Left colon (tissue), 2 donors: ENCODE results near the gene SMPD3. TPM values are rescaled to one million over a fixed set of nuclear protein-coding genes. Genes with fewer than 3 reads are reported as not detected.

ENCODE experiments used
- ATAC-seq: fragments of 200-7000 bp; cut with Tn5 transposase; one replicate; pipeline ENCODE4 v1.9.1; 2020; ENCODE audit warnings: mild to moderate bottlenecking, moderate library complexity
- DNase-seq, 2 donors: peaks; one replicate each; pipeline ENCODE4 v3.0.0-alpha.2; 2020
- intact Hi-C, 2 donors: fragments of 100-400 bp; cut with DNase I in 1 of 2; cut with micrococcal nuclease in 1 of 2; formaldehyde crosslinking; loops; one replicate each; pipeline versions ENCODE4 v1.11.2 to v1.14.0; 2022; cut with DNase I, micrococcal nuclease
- total RNA-seq, 2 donors: library from RNA; stranded (reverse); fragmentation: NEBNext Ultra II Directional; extraction: Animal tissue kit (Norgen Biotek cat#: 25700); gene quantifications; one replicate each; pipeline ENCODE4 v1.2.1, GENCODE V29; 2021
- donor health status: DM: no; HTN: no; CAD: no.
- donor health status: DM: yes; HTN: yes; CAD: no.

SMPD3 gene
- total RNA-seq, 2 donors from 2014 or later, result 71.5 to 90.3 TPM

DNA sequence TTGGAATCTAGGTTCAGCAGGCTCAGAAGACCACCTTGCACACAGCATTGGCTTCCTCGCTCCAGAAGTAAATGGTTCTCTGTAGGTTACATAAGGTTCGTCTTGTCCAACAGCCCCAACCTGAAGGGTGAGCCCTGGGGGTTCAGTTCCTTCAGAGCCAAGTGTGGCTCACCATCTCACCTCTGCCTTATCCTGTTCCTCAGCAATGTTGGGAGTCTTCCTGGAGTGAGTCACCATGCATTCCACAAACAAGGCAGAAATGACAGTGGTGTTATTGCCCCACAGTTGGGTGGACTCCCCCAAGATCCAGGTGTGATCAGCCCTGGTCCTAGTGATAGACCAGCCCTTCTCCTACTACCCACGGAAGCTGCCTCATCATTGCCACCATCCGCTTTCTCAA lies 26.8 kb upstream of the SMPD3 start:
- DNase-seq (no peak), ATAC-seq (peak; percentile 60)
- intact Hi-C loops, result no loop called here

DNA sequence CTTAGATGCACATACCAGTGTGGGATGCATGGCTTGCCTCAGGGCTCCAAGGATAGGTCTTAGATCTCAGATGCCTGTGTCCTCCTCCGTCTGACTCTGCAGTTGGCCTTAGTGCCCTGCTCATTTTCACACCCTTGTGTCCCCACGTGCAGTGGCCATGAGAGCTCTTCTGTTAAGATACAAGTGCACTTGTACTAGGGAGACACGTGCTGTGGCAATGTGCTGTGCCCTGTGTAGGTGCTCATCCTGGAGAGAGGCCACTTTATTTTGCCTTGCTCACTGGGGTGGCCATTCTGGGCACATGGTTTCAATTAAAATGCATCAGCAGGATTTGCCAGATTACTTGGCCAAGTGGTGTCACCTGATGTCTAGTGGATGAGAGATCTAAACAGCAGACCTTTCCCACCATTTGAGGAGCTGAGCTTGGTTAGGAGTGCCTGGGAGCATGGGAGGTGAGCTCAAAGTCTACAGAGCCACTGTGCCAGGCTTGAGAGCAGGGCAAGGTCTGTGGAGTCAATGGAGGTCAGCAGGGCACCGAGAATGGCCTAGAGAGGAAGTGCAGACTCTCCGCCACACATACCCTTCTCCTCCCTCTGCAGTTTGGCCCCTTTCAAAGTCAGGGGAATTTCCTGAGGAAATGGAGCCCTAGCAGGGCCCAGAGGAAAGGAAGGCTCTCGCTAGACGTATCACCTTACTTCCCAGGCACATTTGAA lies 25.2 kb upstream of the SMPD3 start:
- DNase-seq (no peak), ATAC-seq (no peak)
- intact Hi-C loops, result no loop called here

DNA sequence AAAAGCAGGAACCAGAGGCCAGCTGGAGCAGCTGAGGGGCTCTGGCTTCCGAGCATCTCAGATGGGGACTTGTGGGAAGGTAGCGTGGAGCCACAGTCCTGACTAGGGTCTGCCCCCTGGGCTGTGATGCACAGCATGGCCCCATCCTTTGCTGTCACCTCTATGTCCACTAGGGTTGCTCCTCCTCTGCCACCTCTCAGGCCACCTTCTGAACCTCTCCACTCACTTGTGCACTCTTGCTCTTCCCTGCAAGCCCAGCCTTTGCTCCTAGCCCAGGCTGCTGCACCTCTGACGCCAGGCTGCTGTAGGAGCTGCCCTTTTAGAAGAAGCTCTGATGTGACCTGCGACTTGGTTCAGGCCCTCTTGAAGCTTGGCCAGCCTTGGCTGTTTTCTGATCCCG lies 24.3 kb upstream of the SMPD3 start:
- ATAC-seq, result no peak
- intact Hi-C loops, result no loop called here
- DNase-seq, result no peak

DNA sequence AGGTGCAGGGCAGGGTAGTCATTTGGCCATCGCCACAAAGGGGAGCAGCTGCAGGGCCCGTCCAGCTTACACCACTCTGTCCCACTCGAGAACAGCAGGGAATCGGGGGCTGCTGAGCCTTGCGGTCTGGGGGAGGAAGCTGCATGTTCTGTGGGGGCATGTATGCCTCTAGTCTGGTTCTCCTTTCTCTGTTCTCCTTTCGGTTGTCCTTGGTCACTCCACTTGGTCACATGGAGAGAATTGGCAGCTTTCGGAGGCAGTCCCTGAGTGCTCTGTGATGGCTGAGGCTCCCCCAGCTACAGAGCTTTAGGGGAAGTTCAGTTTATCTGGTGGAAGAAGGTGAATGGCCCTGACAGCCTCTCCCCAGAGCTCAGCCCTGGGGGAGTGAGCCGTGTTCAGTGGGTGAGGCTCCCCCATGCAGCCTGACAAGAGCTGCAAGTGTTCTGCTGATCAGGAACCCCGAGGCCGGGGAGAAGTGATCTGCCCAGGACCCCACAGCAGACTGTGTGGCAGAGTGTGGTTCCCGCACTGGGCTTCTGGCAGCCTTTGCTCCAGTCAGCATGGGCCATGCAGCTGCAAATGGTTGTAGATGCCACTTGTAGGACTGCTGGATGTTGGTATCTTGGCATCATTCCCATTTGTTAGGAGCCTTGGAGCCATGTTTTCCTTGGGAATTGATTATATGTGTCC lies 22.3 kb upstream of the SMPD3 start:
- intact Hi-C loops, result no loop called here
- DNase-seq (peak; percentile 46 to 51), ATAC-seq (peak; percentile 42)

DNA sequence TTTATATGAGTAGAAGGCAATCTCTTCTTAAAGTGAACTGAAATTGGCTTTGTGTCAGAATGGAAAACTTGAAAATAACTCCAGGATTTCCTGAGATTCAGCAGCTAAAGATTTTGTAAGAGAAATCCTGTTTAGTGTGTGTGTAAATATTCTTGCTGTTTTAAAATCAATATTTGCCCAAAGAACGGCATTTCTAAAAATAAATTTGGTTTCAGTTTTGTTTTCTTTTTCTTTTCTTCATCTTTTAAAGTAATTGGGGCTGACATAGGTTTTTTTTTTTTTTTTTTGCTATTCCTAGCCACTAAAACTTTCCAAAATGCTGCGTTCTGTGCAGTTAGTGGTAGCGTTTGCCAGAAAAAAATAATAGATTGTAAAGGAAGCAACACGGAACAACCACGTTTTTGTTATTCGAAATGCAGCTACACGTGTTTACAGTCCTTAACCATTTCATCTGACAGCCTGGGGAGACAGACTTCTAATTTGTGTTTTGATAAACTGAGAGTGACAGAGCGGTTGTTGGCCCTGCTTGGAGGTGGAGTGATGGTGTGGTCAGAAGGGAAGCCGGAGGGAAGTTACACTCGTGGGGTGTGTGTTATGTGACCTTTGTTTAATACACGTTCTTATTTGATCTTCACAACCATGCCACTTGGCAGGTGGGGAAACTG lies 21.6 kb upstream of the SMPD3 start:
- peak; percentile 46 for ATAC-seq
- no peak for DNase-seq
- intact Hi-C loops, result no loop called here

DNA sequence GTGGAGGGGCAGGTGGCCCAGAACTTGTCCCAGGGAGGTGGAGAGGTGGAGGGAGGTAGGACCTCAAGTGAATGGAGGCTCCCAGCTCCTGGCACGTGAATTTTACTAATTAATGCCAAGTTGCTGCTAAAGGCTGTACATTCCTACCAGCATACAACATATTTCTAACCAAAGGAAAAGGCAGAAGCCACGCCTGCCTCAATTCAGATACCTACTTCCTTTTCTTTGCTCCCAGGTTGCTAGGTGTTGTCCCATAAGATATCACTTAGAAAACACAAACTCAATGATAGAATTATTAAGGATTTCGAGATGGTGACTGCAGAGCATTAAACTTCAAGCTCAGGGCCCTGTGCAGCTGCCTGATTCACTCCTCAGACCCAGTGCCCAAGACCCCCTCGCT lies 20.5 kb upstream of the SMPD3 start:
- peak; percentile 76 for ATAC-seq
- intact Hi-C loops, result no loop called here
- no peak for DNase-seq

DNA sequence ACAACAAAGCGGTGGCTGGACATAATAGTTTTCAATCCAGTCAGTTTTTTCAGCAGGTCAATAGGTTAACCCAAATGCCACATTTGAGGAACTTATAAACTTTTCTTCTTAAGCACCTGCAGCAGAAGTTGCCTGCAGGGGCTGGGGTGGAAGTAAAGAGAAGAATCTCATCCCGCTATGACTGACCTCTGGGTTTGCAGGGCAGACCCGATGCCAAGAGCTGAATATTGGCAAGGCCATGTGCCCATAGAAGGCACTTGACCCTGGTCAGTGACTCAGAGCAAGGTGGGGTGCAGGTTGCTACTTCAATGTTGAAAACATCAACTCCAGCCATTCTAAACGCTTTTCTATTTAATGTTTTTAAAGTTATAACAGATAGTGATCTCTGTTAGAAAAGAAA lies 17.9 kb upstream of the SMPD3 start:
- ATAC-seq (no peak), DNase-seq (no peak)
- intact Hi-C loops, result no loop called here

DNA sequence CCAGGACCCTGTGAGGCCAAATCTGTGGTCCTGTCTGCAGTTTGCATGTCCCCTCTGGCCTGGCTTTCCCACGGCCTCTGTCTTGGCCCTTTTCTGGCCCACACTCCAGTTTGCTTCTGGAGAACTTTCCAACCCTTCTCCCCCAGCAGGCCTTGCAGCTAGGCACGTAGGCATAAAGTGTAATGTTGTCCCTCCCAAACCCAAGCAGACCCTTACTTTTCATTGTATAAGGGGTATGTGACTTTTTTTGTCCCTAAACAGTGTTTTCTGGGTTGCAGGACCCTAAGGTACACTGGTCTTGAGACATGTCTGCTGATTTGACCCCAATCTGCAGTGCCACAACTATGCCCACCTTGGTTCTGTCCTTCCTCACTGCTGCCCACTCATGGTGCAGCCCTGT lies 15.6 kb upstream of the SMPD3 start:
- no peak for DNase-seq
- ATAC-seq, result no peak
- intact Hi-C loops, result no loop called here

DNA sequence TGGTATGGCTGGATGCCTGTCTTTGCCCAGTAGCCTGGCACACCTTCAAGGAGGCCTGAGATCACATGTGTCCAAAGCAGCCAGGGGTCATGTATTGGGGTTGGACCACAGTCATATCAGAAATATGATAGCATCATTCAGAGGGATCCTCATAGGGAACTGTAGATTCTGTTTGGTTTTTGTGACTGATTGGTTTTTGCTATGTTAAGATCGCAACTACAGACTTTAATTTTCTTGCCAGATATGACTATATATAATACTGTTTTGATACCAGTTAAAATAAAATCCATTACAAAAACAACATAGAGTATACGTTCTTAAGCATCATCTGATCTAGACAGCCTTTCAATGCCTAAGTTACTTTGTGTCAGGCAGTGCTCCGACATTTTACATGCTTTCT lies 11.8 kb upstream of the SMPD3 start:
- no peak for DNase-seq
- intact Hi-C loops, result no loop called here
- no peak for ATAC-seq

DNA sequence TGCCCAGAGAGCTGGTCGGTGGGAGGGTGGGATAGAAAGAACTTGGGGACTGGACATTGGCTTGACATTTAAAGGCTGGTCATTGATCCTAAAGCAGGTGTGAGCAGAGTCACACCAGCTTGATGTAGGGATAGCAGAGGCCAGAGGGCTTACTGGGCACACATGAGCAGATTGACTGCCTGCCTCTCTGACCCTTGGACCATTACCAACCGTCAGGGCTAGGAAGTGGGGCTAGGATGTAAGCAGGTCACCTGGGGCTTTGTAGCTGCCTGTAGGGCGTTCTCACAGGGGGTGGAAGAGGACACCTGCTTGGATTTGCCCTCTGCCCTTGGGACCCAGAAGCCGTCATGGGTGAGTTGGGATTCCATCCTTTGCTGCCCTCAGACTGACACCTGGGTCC lies 11.1 kb upstream of the SMPD3 start:
- no peak for ATAC-seq

DNA sequence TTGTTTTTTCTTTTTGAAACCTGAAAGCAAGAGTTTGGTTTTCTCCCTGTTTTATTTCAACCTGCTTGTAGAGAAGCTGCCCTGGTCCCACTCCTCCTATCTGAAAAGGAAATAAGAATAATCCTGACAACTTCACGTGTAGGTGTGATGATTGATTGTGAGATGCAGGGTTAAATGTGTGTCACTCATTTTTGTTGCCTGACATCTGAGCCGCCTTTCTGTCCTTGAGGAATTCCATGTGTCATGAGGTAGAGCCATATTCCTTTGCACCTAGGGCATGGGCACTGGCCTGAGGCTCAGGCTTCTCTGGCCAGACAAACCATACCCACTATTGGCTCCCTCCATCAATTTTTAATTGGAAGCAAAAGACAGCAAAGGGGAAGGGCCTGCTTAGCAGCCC lies 10.2 kb upstream of the SMPD3 start:
- ATAC-seq (no peak), DNase-seq (no peak)
- intact Hi-C loops, result no loop called here

More for the DNA sequence above, 11.1 kb upstream of the SMPD3 start:
- intact Hi-C loops, result no loop called here
- DNase-seq, result no peak

DNA sequence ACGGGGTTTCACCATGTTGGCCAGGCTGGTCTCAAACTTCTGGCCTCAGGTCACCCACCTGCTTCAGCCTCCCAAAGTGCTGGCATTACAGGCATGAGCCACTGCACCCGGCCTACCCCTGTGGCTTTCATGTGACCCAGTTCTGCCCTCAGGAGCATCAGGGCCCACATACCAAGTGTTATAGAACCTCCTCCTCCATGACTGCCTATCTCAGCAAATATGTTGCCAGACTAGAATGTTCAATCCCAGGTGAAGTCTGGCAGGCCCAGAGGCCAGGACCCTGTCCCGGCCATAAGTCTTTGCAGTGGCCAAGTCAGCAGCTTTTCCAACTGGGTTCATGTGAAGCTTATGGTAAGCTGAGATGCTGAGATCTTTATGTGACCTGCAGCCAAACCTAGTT lies 9.8 kb upstream of the SMPD3 start:
- intact Hi-C loops, result no loop called here
- ATAC-seq (no peak), DNase-seq (no peak)

DNA sequence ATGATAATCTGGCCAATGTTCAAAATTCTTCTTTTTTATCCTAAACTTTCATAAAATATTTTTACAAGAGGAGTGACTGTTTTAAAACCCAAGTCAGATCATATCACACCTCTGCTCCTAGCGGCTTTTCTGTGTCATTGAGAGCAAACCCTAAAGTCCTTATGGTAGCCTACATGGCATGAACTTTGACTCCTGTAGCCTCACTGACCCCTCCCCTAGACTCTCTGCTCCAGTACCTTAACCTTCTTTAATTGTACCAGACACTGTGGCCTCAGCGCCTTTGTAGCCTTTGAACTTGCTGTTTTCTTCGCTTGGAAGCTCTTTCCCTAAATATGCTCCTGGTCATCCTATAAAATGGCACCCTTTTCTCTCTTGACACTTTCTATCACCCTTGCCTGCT lies 7.3 kb upstream of the SMPD3 start:
- DNase-seq, result no peak
- ATAC-seq, result no peak
- intact Hi-C loops, result no loop called here

DNA sequence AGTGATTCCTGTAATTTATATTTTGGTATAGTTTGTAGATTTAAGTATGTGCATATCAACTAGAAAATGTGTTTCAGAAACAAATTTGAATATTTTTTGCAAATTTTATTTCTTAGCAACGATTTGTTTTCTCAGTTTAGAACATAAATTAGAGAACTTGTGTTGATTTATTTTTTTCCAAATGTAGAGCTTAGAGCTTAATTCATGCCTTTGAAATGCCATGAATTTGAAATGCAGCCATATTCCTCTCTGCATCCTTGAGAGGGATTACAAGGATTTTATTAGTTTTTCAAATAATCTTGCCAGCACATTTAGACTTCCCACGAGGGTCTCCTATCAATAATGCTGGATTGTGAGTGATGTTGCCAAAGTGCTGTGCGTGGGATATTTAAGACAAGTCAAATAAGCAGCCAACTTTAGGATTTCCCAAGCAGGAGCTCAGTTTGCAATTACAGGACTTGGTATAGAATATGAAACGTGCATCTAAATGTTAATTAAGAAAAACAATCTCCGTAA lies 6.7 kb upstream of the SMPD3 start:
- intact Hi-C loops, result no loop called here
- DNase-seq, result no peak
- ATAC-seq, result no peak

DNA sequence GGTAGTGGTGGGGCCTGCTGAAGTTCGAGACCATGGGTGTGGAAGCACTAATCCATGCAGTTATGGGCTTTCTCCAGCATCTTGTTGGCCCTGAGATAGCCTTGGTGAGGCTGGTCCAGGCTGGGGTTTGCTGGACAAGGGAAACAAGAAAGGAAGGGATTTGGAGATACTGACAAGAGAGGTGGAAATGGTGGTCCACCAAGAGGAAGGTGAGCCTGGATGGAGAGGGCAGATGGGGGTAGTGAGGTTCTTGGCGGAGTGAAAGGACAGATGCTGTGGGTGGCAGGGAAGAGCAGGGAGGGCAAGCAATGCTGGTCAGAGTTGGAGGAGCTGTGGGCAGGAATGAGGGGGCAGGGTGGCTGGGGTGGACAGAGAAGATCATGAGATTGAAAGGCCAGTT lies 5.5 kb upstream of the SMPD3 start:
- intact Hi-C loops, result no loop called here
- ATAC-seq (no peak), DNase-seq (no peak)

DNA sequence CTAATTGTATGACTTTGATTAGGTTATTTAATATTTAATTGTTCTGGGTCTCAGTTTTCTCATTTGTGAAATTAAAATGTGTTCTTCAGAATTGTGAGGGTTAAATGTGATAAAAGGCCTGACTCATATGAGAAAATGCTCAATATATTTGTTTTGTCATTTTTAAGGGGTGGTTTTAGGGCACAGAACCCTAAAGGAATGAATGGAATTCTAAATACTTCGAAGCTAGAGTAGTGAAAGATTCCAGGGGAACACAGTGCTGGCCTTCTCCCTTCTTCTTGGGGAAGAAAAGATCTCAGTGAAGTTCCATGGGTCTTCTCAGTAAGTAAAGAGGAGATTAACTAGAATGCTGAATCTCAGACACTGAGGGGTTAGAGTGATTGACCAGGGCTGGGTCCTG lies 3.9 kb upstream of the SMPD3 start:
- intact Hi-C loops, result no loop called here
- no peak for DNase-seq
- ATAC-seq, result no peak

DNA sequence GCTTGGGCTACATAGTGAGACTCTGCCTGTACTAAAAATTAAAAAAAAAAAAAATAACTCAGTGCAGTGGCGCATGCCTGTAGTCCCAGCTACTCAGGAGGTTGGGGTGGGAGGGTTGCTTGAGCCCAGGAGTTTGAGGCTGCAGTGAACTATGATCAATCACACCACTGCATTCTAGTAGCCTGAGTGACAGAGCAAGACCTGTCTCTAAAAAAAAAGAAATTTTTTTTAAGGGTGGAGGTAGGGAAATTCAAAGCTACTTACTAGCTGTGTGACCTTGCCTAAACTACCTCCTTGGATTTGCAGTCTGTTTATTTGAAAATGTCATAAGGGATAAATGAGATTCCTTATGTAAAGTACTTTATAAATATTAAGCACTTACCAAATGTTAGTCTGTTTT lies 3.4 kb upstream of the SMPD3 start:
- intact Hi-C loops, result no loop called here
- ATAC-seq, result no peak
- no peak for DNase-seq

DNA sequence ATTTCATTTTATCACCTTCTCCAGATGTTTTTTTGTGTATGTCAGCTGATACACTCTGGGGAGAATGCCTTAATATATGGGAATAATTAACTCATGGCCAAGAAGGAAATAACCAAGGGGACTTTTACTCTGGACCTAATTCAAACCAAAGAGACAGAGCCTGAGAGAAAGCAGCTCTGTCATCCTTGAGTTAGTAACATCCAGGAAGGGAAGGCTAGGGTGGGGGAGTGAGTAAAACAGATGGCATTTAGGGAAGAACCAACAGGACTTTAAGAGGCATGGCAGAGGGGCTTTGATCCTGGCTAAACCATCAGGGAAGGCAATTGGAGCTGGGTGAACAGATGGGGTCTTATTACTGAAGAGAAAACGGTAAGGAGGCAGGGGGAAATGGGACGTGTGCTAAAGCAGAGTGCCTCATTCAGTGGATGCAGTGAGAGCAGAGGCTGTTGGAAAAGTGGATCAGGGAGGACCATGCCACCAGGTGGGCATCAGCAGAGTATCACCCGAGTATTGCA lies 2.5 kb upstream of the SMPD3 start:
- intact Hi-C loops, result no loop called here
- DNase-seq (no peak), ATAC-seq (no peak)

DNA sequence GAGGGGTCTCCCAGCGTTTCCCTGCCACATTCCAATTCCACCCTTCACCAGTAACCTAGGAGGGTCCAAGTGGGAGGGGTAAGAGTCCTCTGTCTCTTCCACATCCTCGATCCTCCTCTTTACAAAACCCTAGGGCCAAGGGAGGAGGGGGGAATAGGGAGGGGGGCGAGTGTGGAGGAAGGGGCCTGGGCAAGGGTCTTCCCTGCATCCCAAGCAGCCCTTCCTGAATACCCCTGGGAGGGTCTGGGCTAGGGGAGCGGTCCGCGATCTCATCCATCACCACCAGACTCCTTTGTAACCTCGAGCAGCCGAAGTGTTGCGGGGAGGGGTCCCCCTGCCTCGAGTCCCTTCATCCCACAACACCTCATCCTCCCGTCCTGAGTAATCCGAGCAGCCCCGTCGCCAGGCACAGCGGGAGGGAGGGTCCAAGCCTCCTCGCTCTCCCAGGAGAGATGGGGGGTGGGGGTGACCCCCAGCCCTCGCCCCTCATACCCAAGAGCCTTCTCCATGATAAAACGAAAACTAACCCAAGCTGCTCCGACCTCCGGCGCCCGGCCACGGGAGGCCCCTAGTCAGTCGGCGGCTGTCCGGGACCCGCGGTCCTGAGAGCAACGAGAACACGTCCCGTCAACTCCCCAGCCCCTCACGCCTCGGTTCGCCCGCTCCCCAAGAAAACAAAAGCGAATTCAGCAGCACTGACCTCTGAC lies 502 bp downstream of the SMPD3 start:
- DNase-seq (no peak), ATAC-seq (no peak)
- intact Hi-C loops, result no loop called here
